AG09319 (cell line): ENCODE results near the gene HLF.

ENCODE experiments used
- DNase-seq: peaks from one replicate; pipeline ENCODE4 v3.0.0-alpha.2; 2010; ENCODE audit warnings: low read depth; ENCODE audit errors: extremely low read depth
- TF ChIP-seq, protein P1 (sequence below): IDR thresholded peaks from 2 replicates; pipeline ENCODE4 v1.5.1; 2011; ENCODE audit warnings: low read depth, mild to moderate bottlenecking, inconsistent platforms, low read length, moderate library complexity

The HLF gene

DNA sequence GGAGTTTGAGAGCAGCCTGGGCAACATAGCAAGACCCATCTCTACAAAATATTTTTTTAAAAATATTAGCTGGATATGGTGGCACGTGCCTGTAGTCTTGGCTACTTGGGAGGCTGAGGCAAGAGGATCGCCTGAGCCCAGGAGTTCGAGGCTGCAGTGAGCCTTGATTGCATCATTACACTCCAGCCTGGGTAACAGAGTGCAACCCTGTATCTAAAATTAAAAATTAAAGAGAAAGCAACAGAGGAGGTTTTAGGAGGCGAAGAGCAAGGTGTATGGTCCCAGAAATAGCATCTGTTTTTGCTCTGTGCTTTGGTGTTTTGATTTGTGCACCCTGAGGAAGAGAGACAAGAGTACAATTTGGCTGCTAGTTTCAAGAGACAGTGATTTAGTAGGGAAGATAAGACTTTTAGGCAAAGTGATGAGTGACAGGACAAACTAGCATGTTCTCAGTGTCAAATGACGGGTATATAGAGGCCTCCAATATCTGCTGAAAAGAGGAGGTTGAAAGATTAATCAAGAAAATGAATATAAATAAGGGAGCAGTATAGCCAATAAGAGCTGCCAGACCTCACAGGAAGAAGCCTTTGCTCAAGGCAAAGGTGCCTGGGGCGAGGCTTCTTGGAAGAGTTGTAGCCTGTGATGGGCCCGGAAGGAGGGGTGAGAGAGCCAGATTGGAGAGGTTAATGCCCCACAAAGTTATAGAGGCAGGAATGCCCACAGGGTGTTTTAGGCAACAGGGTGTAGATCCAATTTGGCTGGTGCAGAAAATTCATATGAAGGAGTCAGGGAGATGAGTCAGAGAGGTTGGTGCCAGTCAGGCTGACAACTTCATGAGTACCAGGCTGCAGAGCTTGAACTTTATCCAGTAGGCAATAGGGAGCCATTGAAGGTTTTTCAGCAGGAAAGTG, 11.4 kb downstream of the HLF start:
- no peak for DNase-seq
- TF ChIP-seq, protein P1, sequence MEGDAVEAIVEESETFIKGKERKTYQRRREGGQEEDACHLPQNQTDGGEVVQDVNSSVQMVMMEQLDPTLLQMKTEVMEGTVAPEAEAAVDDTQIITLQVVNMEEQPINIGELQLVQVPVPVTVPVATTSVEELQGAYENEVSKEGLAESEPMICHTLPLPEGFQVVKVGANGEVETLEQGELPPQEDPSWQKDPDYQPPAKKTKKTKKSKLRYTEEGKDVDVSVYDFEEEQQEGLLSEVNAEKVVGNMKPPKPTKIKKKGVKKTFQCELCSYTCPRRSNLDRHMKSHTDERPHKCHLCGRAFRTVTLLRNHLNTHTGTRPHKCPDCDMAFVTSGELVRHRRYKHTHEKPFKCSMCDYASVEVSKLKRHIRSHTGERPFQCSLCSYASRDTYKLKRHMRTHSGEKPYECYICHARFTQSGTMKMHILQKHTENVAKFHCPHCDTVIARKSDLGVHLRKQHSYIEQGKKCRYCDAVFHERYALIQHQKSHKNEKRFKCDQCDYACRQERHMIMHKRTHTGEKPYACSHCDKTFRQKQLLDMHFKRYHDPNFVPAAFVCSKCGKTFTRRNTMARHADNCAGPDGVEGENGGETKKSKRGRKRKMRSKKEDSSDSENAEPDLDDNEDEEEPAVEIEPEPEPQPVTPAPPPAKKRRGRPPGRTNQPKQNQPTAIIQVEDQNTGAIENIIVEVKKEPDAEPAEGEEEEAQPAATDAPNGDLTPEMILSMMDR: no peak

DNA sequence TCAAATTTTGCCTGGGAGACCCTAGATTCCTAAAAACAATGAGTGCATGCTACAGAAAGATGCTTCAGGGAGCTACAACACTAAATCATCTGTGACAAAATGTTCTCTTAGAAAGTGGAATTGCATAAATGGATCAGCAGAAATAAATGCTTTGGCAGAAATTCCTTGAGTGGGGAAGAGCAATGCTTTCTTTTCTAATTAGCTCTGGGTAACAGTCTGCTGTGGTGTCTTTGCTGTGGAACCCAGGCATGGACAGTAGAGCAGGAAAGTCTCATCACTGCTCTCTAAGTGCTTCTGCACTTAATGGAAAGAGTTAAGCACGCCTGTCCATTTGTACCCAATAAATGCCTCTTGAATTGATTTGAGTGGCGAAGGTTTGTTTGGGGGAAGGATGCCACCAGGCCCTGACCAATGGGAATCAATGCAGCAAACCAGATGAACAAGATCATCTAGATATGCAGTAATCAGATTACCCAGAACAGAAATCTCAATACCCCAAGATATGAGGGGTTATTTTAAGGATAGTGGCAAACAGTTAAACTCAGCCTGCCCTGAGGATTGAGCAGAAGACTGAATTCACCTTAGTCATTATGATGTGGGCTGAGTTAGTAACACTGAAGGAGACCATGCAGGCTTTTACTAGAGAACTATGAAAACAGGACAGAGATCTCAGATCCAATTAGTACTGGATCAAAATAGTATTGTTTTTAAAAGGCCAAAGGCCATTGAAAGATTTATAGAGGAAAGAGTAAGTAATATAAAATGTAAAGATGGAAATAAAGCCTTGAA, 13.6 kb downstream of the HLF start:
- DNase-seq: no peak
- TF ChIP-seq, protein P1: no peak

DNA sequence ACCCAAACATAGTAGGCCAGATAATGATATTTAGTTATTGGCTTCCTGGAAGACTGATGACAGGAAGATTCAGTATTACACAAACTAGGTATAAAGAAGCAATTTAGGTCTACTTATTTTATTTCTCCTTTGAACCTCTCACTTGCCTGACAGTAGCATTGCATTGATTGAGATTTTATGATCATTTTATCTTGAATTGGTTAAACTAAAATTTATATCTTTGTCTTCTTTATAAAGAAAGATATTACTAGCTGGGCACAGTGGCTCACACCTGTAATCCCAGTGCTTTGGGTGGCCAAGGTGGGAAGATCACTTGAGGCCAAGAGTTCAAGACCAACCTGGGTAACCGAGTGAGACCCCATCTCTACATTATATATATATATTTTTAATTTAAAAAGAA, 14.4 kb downstream of the HLF start:
- TF ChIP-seq, protein P1: no peak
- no peak for DNase-seq

DNA sequence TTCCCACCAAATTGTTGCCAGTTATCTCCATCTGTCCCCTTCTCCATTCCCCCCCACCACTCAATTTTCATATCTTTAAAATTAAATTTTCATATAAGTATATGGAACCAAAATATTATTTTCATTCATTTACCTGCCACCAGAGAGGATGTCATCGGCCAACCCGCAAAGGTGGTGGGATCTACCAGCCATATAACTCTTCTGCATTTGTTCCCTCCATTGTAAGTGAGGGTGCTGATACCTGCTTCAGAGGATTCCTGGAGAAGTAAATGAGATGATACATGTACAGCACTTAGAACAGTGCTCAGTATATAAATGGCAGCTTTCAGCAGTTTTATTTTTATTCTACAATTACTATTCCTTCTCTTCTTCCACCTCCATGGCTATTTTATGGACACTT, 15.0 kb downstream of the HLF start:
- DNase-seq: no peak
- TF ChIP-seq, protein P1: no peak

DNA sequence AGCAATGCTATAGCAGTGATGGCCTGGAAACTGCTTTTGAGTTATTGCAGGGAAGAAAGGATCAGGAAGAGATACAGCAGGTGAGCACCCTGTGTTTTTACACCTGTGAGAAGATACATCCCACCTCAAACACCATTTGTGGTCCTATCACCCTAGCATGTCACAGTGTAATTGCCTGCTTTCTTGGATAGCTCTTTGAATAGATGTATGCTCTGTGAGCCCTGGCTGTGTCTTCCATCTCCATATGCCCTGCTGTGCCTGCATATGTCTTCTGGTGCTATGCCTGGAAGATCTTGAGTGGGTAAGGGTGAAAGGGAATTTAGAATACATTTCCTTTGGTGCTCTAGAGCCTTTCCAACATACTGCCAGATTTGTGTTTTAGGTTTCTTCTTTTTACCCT, 15.5 kb downstream of the HLF start:
- TF ChIP-seq, protein P1: no peak
- no peak for DNase-seq

DNA sequence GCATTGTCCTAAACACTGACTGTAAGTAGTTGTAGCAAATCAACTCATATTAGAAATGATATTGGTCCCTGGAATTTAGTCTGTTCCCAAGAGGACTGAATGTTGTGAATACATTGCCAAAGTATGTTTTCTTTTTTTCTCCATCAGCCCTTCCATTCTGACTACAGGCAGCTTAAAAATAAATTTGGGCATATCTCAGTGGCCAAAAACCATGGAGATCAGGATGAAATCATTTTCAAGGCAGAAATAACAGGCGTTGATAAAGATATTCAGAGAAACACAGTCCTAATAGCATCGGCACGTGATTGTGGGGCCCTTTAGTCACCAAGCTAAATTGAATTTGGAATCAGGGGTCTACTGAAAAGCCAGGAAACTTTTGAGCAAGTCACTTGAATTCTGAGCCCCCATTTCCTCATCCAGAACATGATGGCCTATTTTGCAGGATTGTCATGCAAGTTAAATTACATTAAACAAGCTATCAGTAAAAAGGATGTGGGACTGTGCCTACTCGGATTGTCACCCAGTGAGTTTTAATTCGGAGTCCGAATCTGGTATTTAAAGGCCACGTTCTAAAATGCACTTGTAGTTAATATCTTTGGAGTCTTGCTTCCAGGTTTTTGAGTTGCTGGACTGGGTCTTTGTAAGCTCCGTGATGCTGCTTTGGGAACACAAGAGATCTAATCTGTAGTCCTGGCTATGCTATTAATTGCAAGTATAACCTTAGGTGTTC, 17.1 kb downstream of the HLF start:
- no peak for DNase-seq
- TF ChIP-seq, protein P1: no peak

DNA sequence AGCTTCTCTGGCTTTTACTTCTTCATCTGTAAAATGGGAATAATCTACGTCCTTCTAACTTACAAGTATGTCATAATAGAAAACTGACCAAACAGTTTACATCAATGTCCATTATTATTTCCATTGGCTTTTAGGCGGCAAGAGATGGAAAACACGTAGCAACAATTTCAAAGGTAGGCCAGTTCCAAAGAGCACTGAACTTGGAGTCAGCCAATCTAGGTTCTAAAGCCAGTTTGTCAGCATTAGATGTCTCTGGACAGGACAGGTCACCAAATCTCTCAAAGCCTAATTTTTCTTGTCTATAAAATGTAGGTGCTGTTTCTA, 17.6 kb downstream of the HLF start:
- TF ChIP-seq, protein P1: no peak
- no peak for DNase-seq
